ENCODE measurements around the gene ALG3.

ALG3 gene

GRCh38 chr3:184290331-184290730, 41.6 kb upstream of the ALG3 start:
- no peak for DNase-seq (ENCODE audit: extremely low read depth, insufficient read length)
- TF ChIP-seq CTCF (IDR thresholded peaks at IDR 0.05; ENCODE audit: insufficient read depth, low read length, poor library complexity, severe bottlenecking), result no peak

GRCh38 chr3:184289426-184289938, 40.7 kb upstream of the ALG3 start:
- Histone ChIP-seq H3K36me3 (ENCODE audit: control insufficient read depth, insufficient read depth, low read length) (no peaks in the 10 kb centered on the region), H3K27me3 (replicated peaks; ENCODE audit: control insufficient read depth, insufficient read depth, low read length) (no peaks in the 10 kb centered on the region; the same call in 1 of the 2 replicates), H3K4me3 (replicated peaks; ENCODE audit: low read depth, low read length) (no peak overlapping the region)
- TF ChIP-seq CTCF (IDR thresholded peaks at IDR 0.05; ENCODE audit: insufficient read depth, low read length, poor library complexity, severe bottlenecking), result peak; percentile 73
- DNase-seq (ENCODE audit: extremely low read depth, insufficient read length), result peak; percentile 23

More at GRCh38 chr3:184290331-184290730, 41.6 kb upstream of the ALG3 start:
- Histone ChIP-seq H3K4me3 (replicated peaks; ENCODE audit: low read depth, low read length) (no peak overlapping the region), H3K27me3 (replicated peaks; ENCODE audit: control insufficient read depth, insufficient read depth, low read length) (no peaks in the 10 kb centered on the region; the same call in 1 of the 2 replicates), H3K36me3 (ENCODE audit: control insufficient read depth, insufficient read depth, low read length) (no peaks in the 10 kb centered on the region)

- Histone ChIP-seq H3K27me3 (replicated peaks; ENCODE audit: control insufficient read depth, insufficient read depth, low read length) (no peaks in the 10 kb centered on the region; the same call in 1 of the 2 replicates), H3K4me3 (replicated peaks; ENCODE audit: low read depth, low read length) (no peak overlapping the region), H3K36me3 (ENCODE audit: control insufficient read depth, insufficient read depth, low read length) (no peaks in the 10 kb centered on the region)
- DNase-seq (ENCODE audit: extremely low read depth, insufficient read length), result no peak
- peak; percentile 36 for TF ChIP-seq CTCF (IDR thresholded peaks at IDR 0.05; ENCODE audit: insufficient read depth, low read length, poor library complexity, severe bottlenecking)
Measured at GRCh38 chr3:184284696-184285095, 35.9 kb upstream of the ALG3 start.

- no peak for TF ChIP-seq CTCF (IDR thresholded peaks at IDR 0.05; ENCODE audit: insufficient read depth, low read length, poor library complexity, severe bottlenecking)
- H3K4me3 ChIP-seq (replicated peaks; ENCODE audit: low read depth, low read length), result no peak overlapping the region
- DNase-seq (ENCODE audit: extremely low read depth, insufficient read length), result no peak
- H3K27me3 ChIP-seq (replicated peaks; ENCODE audit: control insufficient read depth, insufficient read depth, low read length), result no peaks in the 10 kb centered on the region; the same call in 1 of the 2 replicates
- H3K36me3 ChIP-seq (ENCODE audit: control insufficient read depth, insufficient read depth, low read length), result no peaks in the 10 kb centered on the region
Measured at GRCh38 chr3:184283681-184284080, 34.9 kb upstream of the ALG3 start.

- no peaks in the 10 kb centered on the region; the same call in 1 of the 2 replicates for H3K27me3 ChIP-seq (replicated peaks; ENCODE audit: control insufficient read depth, insufficient read depth, low read length)
Measured at GRCh38 chr3:184282941-184283340, 34.2 kb upstream of the ALG3 start.

More at GRCh38 chr3:184282941-184283340, 34.2 kb upstream of the ALG3 start:
- no peak for DNase-seq (ENCODE audit: extremely low read depth, insufficient read length)
- no peak for TF ChIP-seq CTCF (IDR thresholded peaks at IDR 0.05; ENCODE audit: insufficient read depth, low read length, poor library complexity, severe bottlenecking)
- Histone ChIP-seq H3K36me3 (ENCODE audit: control insufficient read depth, insufficient read depth, low read length) (no peaks in the 10 kb centered on the region), H3K4me3 (replicated peaks; ENCODE audit: low read depth, low read length) (no peak overlapping the region)

Measured in GM06990 (cell line).